HG03135 (cell line): ENCODE results near the gene PPP2R3B.
"Not testable (repeated sequence)": the region's sequence is repeated elsewhere in the genome, so short reads cannot be mapped to it uniquely, and the experiment has no call there.

Source experiments
- ATAC-seq: cut with Tn5 transposase; IDR thresholded peaks from one replicate; pipeline ENCODE4 v1.9.1; 2021; ENCODE audit warnings: mild to moderate bottlenecking, moderate library complexity; ENCODE audit not compliant: unreplicated experiment

Gene PPP2R3B

DNA sequence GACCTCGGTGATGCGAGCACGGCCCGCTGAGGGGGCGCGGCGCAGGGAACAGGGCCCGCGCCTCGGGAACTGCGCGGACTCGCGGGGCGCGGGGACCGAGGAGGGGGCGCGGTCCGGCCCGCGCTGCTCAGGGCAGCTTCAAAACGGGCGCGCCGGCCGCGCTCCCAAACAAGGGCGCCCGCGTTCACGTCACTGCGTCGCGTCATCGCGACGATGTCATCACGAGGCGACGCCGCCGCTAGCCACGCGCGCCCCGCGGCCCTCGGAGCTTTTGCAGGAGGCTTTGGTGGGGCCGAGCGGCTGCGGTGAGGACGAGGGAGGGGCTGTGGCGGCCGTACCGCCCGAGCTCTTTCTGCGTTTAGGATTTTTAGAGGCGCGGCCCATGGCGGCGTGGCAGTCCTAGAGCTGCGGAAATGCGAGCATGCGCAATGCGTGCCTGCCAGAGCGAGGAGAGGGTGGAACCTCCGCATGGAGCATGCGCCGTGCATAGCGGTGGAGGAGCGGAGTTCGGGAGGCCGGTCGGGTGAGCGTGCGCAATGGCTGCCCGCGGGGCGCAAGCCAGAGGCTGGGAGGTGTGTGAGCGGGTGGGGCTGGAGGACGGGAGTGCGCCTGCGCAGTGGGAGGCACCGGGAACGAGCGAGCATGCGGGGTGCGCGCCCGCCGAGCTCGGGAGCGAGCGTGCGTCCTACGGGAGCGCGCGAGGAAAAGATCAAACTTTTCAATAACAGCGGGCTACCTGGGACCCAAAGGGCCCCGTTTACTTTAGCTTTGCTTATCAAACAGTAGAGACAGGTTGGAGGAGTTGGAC is at the start of gene PPP2R3B:
TSS of gene PPP2R3B (minus strand) at position 140 of the 808 bp plus-strand sequence. CDS start 216 bp downstream, outside the sequence.
- peak; percentile 93 for ATAC-seq

DNA sequence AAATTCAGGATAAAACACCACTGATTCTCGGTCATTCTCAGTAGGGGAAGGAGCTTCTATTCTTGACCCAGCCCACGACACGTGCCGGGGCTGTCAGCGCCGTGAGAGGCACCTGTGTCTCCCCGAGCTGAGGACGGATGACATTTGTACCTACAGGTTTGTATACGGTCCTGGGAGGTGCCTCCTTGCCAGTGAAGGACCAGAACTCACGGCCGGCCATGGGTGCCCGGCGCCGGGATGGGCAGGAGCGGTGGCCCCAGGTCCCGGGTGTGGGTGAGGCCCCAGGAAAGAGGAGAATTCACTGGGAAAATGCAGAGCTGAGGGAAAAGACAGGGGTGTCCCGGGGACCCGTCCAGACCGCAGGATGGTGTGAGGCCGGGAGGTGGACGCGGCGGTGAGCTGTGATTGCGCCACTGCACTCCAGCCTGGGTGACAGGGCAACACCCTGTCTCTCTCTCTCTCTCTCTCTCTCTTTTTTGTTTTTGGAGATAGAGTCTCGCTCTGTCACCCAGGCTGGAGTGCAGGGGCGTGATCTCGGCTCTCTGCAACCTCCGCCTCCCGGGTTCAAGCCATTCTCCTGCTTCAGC is 48.9 kb upstream of the PPP2R3B start:
- ATAC-seq: no peak

GRCh38 chrX:434946-435345 is 48.2 kb upstream of the PPP2R3B start:
- ATAC-seq: no peak

DNA sequence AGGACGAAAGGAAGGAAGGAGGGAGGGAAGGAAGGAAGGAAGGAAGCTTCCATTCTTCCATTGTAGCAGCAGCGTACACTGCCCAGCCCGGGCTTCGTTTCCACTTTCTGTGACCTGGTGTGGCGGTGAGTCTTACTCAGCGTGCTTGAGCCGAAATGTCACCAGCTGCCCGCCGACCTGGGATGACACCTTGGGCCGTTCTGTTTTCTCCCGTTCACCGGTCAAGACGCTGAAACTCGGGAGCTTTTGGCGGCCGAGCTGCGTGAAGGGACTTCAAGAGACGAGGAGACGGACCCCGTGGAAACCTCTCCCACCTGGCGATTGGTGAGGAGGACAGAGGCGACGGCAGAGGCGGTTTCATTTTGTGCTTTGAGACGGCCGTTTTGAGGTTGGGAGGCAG is 47.1 kb upstream of the PPP2R3B start:
- no peak for ATAC-seq

DNA sequence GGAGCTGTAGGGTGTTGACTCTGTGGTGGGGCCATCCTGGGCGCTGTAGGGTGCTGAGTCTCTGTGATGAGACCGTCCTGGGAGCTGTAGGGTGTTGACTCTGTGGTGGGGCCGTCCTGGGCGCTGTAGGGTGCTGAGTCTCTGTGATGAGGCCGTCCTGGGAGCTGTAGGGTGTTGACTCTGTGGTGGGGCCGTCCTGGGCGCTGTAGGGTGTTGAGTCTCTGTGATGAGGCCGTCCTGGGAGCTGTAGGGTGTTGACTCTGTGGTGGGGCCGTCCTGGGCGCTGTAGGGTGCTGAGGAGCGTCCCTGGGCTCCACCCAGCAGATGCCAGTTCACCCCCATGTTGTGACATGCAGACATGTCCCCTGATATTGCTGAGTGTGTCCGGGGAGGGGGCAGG is 46.0 kb upstream of the PPP2R3B start:
- ATAC-seq: not testable (repeated sequence)

DNA sequence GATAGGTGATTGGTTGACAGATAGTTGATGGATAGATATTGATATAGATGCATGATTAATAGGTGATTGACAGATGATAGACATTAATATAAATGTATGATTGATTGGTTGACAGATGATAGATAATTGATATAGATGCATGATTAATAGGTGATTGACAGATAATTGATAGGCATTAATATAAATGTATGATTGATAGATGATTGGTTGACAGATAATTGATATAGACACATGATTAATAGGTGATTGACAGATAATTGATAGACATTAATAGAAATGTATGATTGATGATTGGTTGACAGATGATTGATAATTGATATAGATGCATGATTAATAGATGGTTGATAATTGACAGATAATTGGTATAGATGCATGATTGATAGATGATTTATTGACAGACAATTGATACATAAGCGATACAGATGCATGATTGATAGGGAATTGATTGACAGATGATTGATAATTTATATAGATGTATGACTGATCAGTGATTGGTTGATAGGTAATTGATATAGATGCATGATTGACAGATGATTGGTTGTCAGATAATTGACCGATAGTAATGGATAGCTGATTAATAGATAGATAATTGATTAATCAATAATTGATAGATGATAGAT is 44.9 kb upstream of the PPP2R3B start:
- ATAC-seq: no peak

DNA sequence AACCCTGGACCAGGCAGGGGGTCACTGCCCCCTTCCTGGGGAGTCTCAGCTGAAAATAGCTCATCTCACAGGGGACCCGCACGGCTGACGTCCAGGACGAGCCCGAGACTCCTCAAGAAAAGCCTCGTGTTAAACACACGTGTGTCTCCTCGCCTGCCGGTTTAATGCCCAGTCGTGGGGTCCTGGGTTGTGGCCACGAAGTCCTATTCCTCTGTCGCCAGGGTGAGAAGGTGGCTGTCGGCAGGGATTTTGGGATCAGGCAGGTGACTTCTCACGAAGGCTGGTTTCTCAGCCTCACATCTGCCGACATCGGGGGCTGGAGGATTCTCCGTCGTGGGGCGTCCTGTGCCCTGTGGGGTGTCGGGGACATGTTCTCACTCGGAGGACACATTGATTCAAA is 44.3 kb upstream of the PPP2R3B start:
- no peak for ATAC-seq

- ATAC-seq: no peak
Observed at GRCh38 chrX:429266-429825, 42.6 kb upstream of the PPP2R3B start.

DNA sequence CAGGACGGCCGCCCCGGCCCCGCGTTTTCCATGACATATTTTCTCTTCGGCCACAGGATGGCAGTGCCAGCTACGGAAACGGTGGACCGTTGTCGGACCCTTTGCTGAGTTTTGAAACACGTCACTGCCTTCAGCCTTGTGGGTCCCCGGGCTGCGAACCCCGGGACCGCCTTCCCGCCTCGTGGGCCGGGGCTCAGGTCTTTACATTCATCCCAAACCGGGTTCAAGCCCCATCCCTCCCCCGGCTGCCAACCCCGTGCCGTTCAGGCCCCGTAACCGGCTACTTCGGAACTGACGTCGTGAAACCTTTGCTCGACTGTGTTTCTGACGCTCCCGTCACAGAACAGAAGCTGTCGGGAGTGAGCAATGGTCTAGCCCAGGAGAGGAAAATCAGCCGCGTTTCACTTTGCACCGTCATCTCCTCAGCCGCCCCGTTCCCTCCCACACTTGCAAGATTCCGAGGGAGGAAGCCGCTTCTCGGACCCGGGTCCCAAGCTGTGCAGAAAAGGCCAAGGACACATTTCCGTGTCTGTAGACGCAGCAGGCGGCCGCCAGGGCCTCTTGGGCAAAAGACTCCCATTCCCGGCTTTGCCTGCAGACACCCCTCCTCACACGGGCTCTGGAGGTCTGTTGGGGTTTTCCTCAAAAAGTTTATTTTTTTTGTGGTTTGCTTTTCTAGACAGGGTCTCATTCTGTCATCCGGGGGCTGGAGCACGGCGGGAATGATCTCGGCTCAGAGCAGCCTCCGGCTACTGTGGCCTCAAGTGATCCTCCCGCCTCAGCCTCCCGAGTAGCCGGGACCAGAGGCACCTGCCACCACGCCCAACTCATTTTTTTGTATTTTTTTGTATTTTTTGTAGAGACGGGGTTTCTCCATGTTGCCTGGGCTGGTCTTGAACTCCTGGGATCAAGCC is 41.4 kb upstream of the PPP2R3B start:
- ATAC-seq: no peak

GRCh38 chrX:426881-427280 is 40.2 kb upstream of the PPP2R3B start:
- no peak for ATAC-seq

DNA sequence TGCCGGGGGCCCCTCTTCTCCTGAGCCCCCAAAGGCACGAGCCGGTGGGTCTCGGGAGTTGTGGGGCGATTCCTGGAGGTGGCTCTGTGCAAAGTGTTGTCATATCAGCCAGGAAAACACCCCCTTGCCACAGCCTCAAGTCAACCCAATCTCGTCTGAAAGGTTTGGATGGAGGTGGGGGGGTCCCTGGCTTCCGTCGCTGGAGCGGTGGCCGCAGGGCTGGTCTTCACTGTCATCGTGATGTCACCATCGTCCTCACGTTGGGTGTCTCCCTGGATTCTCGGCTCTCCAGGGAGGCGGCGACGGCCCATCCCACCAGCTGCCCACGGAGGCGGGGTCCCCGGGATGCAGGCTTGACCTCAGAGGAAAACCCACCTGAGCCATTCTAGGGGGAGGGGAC is 38.3 kb upstream of the PPP2R3B start:
- ATAC-seq: no peak

GRCh38 chrX:421646-422391 is 35.1 kb upstream of the PPP2R3B start:
- ATAC-seq: no peak

DNA sequence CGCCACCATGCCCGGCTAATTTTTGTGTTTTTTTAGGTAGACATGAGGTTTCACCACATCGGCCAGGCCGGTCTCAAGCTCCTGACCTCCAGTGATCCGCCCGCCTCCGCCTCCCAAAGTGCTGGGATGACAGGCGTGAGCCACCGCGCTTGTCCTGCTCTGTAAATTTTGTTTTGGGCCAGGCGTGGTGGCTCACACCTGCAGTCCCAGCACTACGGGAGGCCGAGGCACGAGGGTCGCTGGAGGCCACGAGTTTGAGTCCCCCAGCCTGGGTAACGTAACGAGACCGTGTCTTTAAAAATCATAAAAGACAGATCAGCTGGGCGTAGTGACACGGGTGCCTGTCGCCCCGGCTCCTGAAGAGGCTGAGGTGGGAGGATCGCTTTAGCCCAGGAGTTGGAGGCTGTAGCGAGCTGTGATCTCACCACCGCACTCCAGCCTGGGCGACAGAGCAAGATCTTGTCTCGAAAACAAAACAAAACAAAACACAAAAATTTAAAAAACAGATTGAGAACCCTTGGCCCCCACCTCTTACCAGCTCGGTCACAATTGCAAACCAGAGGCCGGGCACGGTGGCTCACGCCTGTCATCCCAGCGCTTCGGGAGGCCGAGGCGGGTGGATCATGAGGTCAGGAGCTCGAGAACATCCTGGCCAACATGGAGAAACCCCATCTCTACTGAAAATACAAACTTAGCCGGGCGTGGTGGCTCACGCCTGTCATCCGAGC is 34.0 kb upstream of the PPP2R3B start:
- no peak for ATAC-seq

DNA sequence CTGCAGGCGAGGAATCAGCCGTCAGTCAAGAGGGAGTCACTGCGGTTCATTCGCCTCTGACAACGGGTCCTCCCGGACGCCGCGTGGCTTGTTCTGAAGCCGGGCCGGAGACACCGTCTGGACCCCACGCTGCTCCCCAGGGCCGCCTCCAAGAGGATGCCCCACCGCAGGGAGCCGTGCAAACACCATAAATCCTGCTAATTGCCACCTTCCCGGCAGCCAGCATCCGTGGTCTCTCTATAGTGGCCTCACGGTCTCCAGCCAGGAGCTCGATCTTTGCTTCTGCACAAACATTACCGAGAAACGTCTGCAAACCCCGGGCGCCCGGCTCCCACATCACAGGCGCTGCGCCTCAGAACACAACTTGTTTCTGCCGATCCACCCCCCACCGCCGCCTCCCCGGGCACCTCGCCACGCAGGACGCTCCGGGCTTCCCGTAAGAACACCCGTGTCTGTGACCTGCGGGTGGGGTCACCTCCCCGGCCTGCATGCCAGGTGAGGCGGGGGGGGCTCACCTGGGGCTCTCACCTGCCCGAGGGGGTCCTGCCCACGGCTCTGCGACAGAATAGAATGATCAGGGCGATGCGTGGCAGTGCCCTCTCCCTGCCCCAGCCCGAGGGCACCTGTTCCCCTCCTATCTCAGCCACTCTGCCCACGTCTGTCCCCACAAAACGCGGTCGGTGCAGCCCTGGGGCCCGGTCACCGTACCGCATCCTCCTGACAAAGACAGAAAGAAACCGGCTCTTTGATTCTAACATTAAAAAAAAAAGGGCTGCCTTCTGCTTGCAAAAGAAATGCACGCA is 32.4 kb upstream of the PPP2R3B start:
- no peak for ATAC-seq

DNA sequence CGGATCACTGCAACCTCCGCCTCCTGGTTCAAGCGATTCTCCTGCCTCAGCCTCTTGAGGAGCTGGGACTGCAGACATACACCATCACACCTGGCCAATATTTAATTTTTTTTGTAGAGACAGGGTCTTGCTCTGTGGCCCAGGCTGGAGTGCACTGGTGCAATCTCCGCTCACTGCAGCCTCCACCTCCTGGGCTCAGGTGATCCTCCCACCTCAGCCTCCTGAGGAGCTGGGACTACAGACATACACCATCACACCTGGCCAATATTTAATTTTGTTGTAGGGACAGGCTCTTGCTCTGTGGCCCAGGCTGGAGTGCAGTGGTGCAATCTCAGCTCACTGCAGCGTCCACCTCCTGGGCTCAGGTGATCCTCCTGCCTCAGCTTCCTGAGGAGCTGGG is 28.8 kb upstream of the PPP2R3B start:
- not testable (repeated sequence) for ATAC-seq

DNA sequence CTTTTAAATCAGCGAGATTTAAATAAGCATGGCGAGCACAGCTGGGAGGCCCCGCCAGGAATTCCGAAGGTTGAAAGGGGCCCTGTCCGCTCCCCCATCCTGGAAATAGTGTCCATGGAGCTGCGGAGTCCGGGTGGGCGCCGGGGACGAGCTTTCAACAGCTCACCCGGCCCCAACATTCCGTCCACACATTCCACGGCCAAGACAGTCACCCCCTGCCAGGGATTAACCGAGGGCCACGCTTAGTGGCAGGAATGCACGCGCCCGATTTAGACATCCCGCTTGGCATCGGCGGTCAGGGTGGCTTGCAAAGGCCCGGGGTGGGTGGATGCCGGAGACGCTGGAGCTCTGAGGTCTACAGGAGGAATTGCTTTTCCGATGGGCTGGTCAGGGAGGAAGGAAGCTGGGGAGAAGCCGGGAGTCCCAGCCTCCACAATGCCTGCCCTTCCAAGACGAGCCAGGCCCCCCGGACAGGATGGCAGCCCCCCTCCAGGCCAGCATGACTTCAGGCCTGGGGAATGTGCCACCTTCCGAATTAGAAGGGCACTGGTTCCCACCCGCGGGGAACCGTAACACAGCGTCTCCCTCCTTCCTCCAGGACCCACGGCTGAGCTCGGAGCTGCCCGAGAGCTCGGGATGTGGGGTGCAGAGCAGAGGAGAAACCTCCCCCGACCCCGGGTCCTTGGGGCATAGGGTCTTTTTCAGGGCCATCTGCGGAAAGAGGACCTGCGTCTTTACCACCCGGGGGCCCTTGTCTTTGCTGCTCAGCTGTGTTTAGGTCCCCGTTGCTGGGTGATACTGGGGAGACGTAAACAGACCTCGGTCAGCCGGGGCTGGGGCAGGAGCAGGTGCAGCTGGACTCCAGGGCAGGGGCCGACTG is 26.9 kb upstream of the PPP2R3B start:
- ATAC-seq: no peak

DNA sequence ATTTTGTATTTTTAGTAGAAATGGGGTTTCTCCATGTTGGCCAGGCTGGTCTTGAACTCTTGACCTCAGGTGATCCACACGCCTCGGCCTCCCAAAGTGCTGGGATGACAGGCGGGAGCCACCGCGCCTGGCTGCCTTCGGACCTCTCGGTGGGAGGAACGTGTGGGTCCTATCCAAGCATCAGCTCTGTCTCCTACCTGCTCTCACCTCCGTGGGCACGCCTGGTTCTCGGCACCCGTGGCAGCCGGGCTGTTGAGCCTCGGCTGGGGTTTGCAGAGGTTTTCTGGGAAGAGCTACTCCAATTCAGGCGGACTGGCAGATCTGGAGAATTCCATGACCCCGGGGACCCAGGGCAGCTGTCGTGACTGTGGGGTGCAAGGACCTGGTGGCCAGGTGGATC is 23.6 kb upstream of the PPP2R3B start:
- no peak for ATAC-seq

DNA sequence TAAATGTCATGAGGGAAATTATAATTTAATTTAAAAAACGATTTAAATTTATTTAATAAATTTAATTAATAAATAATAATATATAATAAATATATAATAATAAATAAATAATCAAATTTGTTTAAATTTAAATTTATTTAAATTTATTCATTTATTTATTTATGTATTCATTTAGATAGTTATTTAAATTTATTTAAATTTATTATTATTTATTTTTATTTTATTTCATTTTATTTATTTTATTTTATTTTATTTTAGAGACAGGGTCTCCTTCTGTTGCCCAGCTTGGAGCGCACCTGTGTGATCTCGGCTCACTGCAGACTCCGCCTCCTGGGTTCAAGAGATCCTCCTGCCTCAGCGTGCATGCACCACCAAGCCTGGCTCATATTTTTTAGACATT is 18.4 kb upstream of the PPP2R3B start:
- no peak for ATAC-seq
